ENCODE measurements around the gene FCHO1. TPM values are rescaled to one million over a fixed set of nuclear protein-coding genes. Genes with fewer than 3 reads are reported as not detected.

FCHO1 gene
- total and polyA plus RNA-seq, 2 experiments from 2014 or later, result 18.5 to 42.3 TPM

DNA sequence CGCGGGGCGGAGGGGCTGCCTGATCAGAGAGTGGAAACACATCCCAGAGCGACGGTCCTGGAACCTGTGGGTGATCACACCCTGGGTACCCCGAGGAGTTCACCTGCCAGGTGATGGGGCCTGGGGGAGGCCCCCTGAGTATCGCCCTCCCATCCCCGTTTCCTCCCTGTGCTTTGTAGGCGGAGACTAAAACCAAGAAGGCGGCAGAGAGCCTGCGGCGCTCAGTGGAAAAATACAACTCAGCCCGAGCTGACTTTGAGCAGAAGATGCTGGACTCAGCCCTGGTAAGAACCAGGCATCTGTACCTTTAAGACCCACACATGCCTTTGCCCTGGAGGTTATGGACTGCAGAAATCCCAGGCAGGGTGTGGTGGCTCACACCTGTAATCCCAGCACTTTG is 19.3 kb downstream of the FCHO1 start:
- H3K4me3 ChIP-seq, result no peak overlapping the region
- H4K20me1 ChIP-seq (replicated peaks; ENCODE audit: insufficient read depth), result no peaks in the 10 kb centered on the region; the same call in 1 of the 2 replicates
- H3K9me3 Mint-ChIP-seq, result no peaks in the 10 kb centered on the region
- no peaks in the 10 kb centered on the region for H3K9me2 ChIP-seq (ENCODE audit: insufficient read depth)
- H3K27me3 Mint-ChIP-seq (ENCODE audit: insufficient read depth, low read depth, poor library complexity), result peaks cover 11% of the 10 kb centered on the region
- H3K4me3 Mint-ChIP-seq, result no peak overlapping the region
- no peak overlapping the region for H3K27ac Mint-ChIP-seq
- H2AFZ ChIP-seq, result no peak overlapping the region
- H3K36me3 ChIP-seq (ENCODE audit: insufficient read depth), result no peaks in the 10 kb centered on the region
- no peaks in the 10 kb centered on the region for H3F3A ChIP-seq (replicated peaks; ENCODE audit: low read depth)
- DNase-seq (ENCODE audit: low spot score) (no peak), ATAC-seq (no peak)
- TF ChIP-seq ZNF331 (CRISPR knock-in tag; IDR thresholded peaks at IDR 0.05; ENCODE audit: low read depth), result no peak
- no peak for TF ChIP-seq CREB1 (CRISPR knock-in tag; IDR thresholded peaks at IDR 0.05; ENCODE audit: low read depth)
- no peak for TF ChIP-seq STAT1 (IDR thresholded peaks at IDR 0.05; ENCODE audit: unreplicated experiment)
- no peak for TF ChIP-seq POLR2AphosphoS5 (IDR thresholded peaks at IDR 0.05; ENCODE audit: low read depth)
- no peak for TF ChIP-seq JUNB (IDR thresholded peaks at IDR 0.05; ENCODE audit: unreplicated experiment)
- TF ChIP-seq NANOG (IDR thresholded peaks at IDR 0.05; ENCODE audit: borderline replicate concordance), result no peak
- TF ChIP-seq, protein P1, sequence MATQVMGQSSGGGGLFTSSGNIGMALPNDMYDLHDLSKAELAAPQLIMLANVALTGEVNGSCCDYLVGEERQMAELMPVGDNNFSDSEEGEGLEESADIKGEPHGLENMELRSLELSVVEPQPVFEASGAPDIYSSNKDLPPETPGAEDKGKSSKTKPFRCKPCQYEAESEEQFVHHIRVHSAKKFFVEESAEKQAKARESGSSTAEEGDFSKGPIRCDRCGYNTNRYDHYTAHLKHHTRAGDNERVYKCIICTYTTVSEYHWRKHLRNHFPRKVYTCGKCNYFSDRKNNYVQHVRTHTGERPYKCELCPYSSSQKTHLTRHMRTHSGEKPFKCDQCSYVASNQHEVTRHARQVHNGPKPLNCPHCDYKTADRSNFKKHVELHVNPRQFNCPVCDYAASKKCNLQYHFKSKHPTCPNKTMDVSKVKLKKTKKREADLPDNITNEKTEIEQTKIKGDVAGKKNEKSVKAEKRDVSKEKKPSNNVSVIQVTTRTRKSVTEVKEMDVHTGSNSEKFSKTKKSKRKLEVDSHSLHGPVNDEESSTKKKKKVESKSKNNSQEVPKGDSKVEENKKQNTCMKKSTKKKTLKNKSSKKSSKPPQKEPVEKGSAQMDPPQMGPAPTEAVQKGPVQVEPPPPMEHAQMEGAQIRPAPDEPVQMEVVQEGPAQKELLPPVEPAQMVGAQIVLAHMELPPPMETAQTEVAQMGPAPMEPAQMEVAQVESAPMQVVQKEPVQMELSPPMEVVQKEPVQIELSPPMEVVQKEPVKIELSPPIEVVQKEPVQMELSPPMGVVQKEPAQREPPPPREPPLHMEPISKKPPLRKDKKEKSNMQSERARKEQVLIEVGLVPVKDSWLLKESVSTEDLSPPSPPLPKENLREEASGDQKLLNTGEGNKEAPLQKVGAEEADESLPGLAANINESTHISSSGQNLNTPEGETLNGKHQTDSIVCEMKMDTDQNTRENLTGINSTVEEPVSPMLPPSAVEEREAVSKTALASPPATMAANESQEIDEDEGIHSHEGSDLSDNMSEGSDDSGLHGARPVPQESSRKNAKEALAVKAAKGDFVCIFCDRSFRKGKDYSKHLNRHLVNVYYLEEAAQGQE (IDR thresholded peaks at IDR 0.05; ENCODE audit: unreplicated experiment), result no peak
- TF ChIP-seq CTCF (conservative IDR thresholded peaks at IDR 0.05; ENCODE audit: low read depth in 2 of 2), result no peak
- TF ChIP-seq ZNF114 (CRISPR knock-in tag; IDR thresholded peaks at IDR 0.05), result no peak
- TF ChIP-seq EZH2 (IDR thresholded peaks at IDR 0.05; ENCODE audit: low read depth, unreplicated experiment), result no peak
- TF ChIP-seq ETS1 (IDR thresholded peaks at IDR 0.05), result no peak
- TF ChIP-seq, protein P2, sequence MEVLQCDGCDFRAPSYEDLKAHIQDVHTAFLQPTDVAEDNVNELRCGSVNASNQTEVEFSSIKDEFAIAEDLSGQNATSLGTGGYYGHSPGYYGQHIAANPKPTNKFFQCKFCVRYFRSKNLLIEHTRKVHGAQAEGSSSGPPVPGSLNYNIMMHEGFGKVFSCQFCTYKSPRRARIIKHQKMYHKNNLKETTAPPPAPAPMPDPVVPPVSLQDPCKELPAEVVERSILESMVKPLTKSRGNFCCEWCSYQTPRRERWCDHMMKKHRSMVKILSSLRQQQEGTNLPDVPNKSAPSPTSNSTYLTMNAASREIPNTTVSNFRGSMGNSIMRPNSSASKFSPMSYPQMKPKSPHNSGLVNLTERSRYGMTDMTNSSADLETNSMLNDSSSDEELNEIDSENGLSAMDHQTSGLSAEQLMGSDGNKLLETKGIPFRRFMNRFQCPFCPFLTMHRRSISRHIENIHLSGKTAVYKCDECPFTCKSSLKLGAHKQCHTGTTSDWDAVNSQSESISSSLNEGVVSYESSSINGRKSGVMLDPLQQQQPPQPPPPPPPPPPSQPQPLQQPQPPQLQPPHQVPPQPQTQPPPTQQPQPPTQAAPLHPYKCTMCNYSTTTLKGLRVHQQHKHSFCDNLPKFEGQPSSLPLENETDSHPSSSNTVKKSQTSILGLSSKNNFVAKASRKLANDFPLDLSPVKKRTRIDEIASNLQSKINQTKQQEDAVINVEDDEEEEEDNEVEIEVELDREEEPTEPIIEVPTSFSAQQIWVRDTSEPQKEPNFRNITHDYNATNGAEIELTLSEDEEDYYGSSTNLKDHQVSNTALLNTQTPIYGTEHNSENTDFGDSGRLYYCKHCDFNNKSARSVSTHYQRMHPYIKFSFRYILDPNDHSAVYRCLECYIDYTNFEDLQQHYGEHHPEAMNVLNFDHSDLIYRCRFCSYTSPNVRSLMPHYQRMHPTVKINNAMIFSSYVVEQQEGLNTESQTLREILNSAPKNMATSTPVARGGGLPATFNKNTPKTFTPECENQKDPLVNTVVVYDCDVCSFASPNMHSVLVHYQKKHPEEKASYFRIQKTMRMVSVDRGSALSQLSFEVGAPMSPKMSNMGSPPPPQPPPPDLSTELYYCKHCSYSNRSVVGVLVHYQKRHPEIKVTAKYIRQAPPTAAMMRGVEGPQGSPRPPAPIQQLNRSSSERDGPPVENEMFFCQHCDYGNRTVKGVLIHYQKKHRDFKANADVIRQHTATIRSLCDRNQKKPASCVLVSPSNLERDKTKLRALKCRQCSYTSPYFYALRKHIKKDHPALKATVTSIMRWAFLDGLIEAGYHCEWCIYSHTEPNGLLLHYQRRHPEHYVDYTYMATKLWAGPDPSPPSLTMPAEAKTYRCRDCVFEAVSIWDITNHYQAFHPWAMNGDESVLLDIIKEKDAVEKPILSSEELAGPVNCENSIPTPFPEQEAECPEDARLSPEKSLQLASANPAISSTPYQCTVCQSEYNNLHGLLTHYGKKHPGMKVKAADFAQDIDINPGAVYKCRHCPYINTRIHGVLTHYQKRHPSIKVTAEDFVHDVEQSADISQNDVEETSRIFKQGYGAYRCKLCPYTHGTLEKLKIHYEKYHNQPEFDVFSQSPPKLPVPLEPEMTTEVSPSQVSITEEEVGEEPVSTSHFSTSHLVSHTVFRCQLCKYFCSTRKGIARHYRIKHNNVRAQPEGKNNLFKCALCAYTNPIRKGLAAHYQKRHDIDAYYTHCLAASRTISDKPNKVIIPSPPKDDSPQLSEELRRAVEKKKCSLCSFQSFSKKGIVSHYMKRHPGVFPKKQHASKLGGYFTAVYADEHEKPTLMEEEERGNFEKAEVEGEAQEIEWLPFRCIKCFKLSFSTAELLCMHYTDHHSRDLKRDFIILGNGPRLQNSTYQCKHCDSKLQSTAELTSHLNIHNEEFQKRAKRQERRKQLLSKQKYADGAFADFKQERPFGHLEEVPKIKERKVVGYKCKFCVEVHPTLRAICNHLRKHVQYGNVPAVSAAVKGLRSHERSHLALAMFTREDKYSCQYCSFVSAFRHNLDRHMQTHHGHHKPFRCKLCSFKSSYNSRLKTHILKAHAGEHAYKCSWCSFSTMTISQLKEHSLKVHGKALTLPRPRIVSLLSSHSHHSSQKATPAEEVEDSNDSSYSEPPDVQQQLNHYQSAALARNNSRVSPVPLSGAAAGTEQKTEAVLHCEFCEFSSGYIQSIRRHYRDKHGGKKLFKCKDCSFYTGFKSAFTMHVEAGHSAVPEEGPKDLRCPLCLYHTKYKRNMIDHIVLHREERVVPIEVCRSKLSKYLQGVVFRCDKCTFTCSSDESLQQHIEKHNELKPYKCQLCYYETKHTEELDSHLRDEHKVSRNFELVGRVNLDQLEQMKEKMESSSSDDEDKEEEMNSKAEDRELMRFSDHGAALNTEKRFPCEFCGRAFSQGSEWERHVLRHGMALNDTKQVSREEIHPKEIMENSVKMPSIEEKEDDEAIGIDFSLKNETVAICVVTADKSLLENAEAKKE (CRISPR knock-in tag; IDR thresholded peaks at IDR 0.05), result no peak
- no peak for TF ChIP-seq EZH2phosphoT487 (IDR thresholded peaks at IDR 0.05; ENCODE audit: unreplicated experiment)
- H3K4me2 ChIP-seq, result no peak overlapping the region
- no peaks in the 10 kb centered on the region for H3K27me3 ChIP-seq (ENCODE audit: insufficient read depth)
- peaks cover 3% of the 10 kb centered on the region; the same call in 2 of the 3 replicates for H3K4me1 Mint-ChIP-seq
- H3K79me2 ChIP-seq (replicated peaks; ENCODE audit: insufficient read depth), result no peaks in the 10 kb centered on the region
- H3K4me1 ChIP-seq (ENCODE audit: insufficient read depth), result no peaks in the 10 kb centered on the region
- no peak overlapping the region for H3K27ac ChIP-seq (ENCODE audit: low read depth)
- H3K36me3 Mint-ChIP-seq (ENCODE audit: low read depth), result peaks cover 6% of the 10 kb centered on the region

Data from GM23338 (cell line).